ENCODE results near the gene EPHA4. TPM values are rescaled to one million over a fixed set of nuclear protein-coding genes. Genes with fewer than 3 reads are reported as not detected.

EPHA4 gene
- polyA plus RNA-seq, 1 of the 3 experiments (the other 2 are of a cell fraction): 0.90 TPM

GRCh38 chr2:221494556-221494955 lies 77.5 kb downstream of the EPHA4 start:
- CTCF ChIA-PET: no interaction called here

GRCh38 chr2:221493391-221493790 lies 78.7 kb downstream of the EPHA4 start:
- DNase-seq: no peak
- Histone ChIP-seq H3F3A (replicated peaks; ENCODE audit: insufficient read depth) (no peaks in the 10 kb centered on the region), H4K20me1 (ENCODE audit: insufficient read depth) (no peaks in the 10 kb centered on the region), H3K4me3 (ENCODE audit: low read depth in 2 of 2, low read length in 1 of 2) (no peak overlapping the region), H3K9me2 (no peaks in the 10 kb centered on the region), H3K9ac (no peak overlapping the region), H3K79me2 (ENCODE audit: insufficient read depth) (no peaks in the 10 kb centered on the region), H3K4me2 (no peak overlapping the region), H3K4me1 (ENCODE audit: control insufficient read depth in 1 of 2, insufficient read depth in 2 of 2, low read depth in 1 of 2, low read length in 1 of 2) (no peaks in the 10 kb centered on the region), H3K36me3 (replicated peaks in 1 of 2; ENCODE audit: control insufficient read depth in 1 of 2, insufficient read depth in 2 of 2, low read length in 1 of 2) (no peaks in the 10 kb centered on the region), H3K27ac (ENCODE audit: low read depth in 2 of 2, low read length in 1 of 2) (no peak overlapping the region), H3K27me3 (ENCODE audit: insufficient read depth) (no peaks in the 10 kb centered on the region), H2AFZ (ENCODE audit: low read depth) (no peak overlapping the region), H3K9me3 (no peaks in the 10 kb centered on the region)
- under 1% methylated on average over 7 of the region's 7 CpGs for WGBS (ENCODE audit: low lambda C conversion rate)
- ChIA-PET CTCF (no interaction called here), POLR2A (no interaction called here)
- no peak for TF ChIP-seq USF1 (IDR thresholded peaks at IDR 0.05; ENCODE audit: borderline replicate concordance, low read depth)
- no peak for TF ChIP-seq TEAD4 (IDR thresholded peaks at IDR 0.05; ENCODE audit: borderline replicate concordance, insufficient read depth)
- TF ChIP-seq CHD2 (IDR thresholded peaks at IDR 0.05; ENCODE audit: low read length, partially characterized antibody): no peak
- no peak for TF ChIP-seq POLR2AphosphoS5 (IDR thresholded peaks at IDR 0.05; ENCODE audit: low read depth, low read length)
- no peak for TF ChIP-seq RFX5 (IDR thresholded peaks at IDR 0.05; ENCODE audit: low read length)
- TF ChIP-seq SIN3A (IDR thresholded peaks at IDR 0.05; ENCODE audit: borderline replicate concordance, low read depth, low read length): no peak
- TF ChIP-seq JUND (IDR thresholded peaks at IDR 0.05): no peak
- TF ChIP-seq FOXM1 (IDR thresholded peaks at IDR 0.05; ENCODE audit: low read depth): no peak
- TF ChIP-seq NFIC (IDR thresholded peaks at IDR 0.05; ENCODE audit: borderline replicate concordance): no peak
- TF ChIP-seq REST (IDR thresholded peaks at IDR 0.05; ENCODE audit: low read depth, low read length): no peak
- TF ChIP-seq RCOR1 (IDR thresholded peaks at IDR 0.05; ENCODE audit: low read length): no peak
- TF ChIP-seq ZBTB33 (IDR thresholded peaks at IDR 0.05; ENCODE audit: borderline replicate concordance, low read depth): no peak
- no peak for TF ChIP-seq RXRA (IDR thresholded peaks at IDR 0.05; ENCODE audit: borderline replicate concordance, low read depth)
- TF ChIP-seq PBX3 (IDR thresholded peaks at IDR 0.05): no peak
- no peak for TF ChIP-seq NRF1 (IDR thresholded peaks at IDR 0.05; ENCODE audit: low read depth, low read length)

More at GRCh38 chr2:221494556-221494955, 77.5 kb downstream of the EPHA4 start:
- no peaks in the 10 kb centered on the region for H3K4me1 ChIP-seq (ENCODE audit: control insufficient read depth in 1 of 2, insufficient read depth in 2 of 2, low read depth in 1 of 2, low read length in 1 of 2)
- no peaks in the 10 kb centered on the region for H3K36me3 ChIP-seq (replicated peaks in 1 of 2; ENCODE audit: control insufficient read depth in 1 of 2, insufficient read depth in 2 of 2, low read length in 1 of 2)
- no peak for DNase-seq
- H3K4me3 ChIP-seq (ENCODE audit: low read depth in 2 of 2, low read length in 1 of 2): no peak overlapping the region
- TF ChIP-seq MEF2A (IDR thresholded peaks at IDR 0.05; ENCODE audit: borderline replicate concordance, low read depth) (no peak), ELF1 (IDR thresholded peaks at IDR 0.05) (no peak), FOXJ3 (CRISPR knock-in tag; IDR thresholded peaks at IDR 0.05) (no peak), EP300 (IDR thresholded peaks at IDR 0.05; ENCODE audit: borderline replicate concordance in 1 of 2, low read depth in 1 of 2, low read length in 1 of 2) (no peak), YY1 (IDR thresholded peaks at IDR 0.05; ENCODE audit: low read depth) (no peak), RCOR1 (IDR thresholded peaks at IDR 0.05; ENCODE audit: low read length) (no peak), RFX5 (IDR thresholded peaks at IDR 0.05; ENCODE audit: low read length) (no peak), RAD21 (IDR thresholded peaks at IDR 0.05; ENCODE audit: low read length) (no peak), TAF1 (IDR thresholded peaks at IDR 0.05; ENCODE audit: borderline replicate concordance, low read depth, low read length) (no peak), CHD2 (IDR thresholded peaks at IDR 0.05; ENCODE audit: low read length, partially characterized antibody) (no peak), NRF1 (IDR thresholded peaks at IDR 0.05; ENCODE audit: low read depth, low read length) (no peak), TEAD4 (IDR thresholded peaks at IDR 0.05; ENCODE audit: borderline replicate concordance, insufficient read depth) (no peak), NFIC (IDR thresholded peaks at IDR 0.05; ENCODE audit: borderline replicate concordance) (no peak), GATA2 (CRISPR knock-in tag; IDR thresholded peaks at IDR 0.05) (no peak), EZH2phosphoT487 (IDR thresholded peaks at IDR 0.05; ENCODE audit: borderline replicate concordance, low read depth) (no peak)
- POLR2A ChIA-PET: no interaction called here
- H4K20me1 ChIP-seq (ENCODE audit: insufficient read depth): no peaks in the 10 kb centered on the region
- no peak overlapping the region for H3K9ac ChIP-seq
- H2AFZ ChIP-seq (ENCODE audit: low read depth): no peak overlapping the region
- H3F3A ChIP-seq (replicated peaks; ENCODE audit: insufficient read depth): no peaks in the 10 kb centered on the region
- no peaks in the 10 kb centered on the region for H3K79me2 ChIP-seq (ENCODE audit: insufficient read depth)
- no peak overlapping the region for H3K4me2 ChIP-seq
- H3K9me2 ChIP-seq: no peaks in the 10 kb centered on the region
- no peak overlapping the region for H3K27ac ChIP-seq (ENCODE audit: low read depth in 2 of 2, low read length in 1 of 2)
- 11% methylated on average over 3 of the region's 3 CpGs for WGBS (ENCODE audit: low lambda C conversion rate)
- no peaks in the 10 kb centered on the region for H3K27me3 ChIP-seq (ENCODE audit: insufficient read depth)
- H3K9me3 ChIP-seq: no peaks in the 10 kb centered on the region
